KBM-7 (cell line): Measurements from ENCODE around the gene CNIH4.
"Not testable (repeated sequence)": the region's sequence is repeated elsewhere in the genome, so short reads cannot be mapped to it uniquely, and the experiment has no call there.

ENCODE experiments used
- DNase-seq: peaks from one replicate; pipeline ENCODE4 v3.0.0-alpha.2; 2015
- in situ Hi-C: fragments of 300-500 bp; cut with MboI; formaldehyde crosslinking; loops from 2 replicates; pipeline ENCODE4 v1.14.3; 2020; ENCODE audit warnings: low sequenced_read_pairs, low pct_unique_long_range_greater_than_20kb, mixed read lengths

Gene CNIH4

DNA sequence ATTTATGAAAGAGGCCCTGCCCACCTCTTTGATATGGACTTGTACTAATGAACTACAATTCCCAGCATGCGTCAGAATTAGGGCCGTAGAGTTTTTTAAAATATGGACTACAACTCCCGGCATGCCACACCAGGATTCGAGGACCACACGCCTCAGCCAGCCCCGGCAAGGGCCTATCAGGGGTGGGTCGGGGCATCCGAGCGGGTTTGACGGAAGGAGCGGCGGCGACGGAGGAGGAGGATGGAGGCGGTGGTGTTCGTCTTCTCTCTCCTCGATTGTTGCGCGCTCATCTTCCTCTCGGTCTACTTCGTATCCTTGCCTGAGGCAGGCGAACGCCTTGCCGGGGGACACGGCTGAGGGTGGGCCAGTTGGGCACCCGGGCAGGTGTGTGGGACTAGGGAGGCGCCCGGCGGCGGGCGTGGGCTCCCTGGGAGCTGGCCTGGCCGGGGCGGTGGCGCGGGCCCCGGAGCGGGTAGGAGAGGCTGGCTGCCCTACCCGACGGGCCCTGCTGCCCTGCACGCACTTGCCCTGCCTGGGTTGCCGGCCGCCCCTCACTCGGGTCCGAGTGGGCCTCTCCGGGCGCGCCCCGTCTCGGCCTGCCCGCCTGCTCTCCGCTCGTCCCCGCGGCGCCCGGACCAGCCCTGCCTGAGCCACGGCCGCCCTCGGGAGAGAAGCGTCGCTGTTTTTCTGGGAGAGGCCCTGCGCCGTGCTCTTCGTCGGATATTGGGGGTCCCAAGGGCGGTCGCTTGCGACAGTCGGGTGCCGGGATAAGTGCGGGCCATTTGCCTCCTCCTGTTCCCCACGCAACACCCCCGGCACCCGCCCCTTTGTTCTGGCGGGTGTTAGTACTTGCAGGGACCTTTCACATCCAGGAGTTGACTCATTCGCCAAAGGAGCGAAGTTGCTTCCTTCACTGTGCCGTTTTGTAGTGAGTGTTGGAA lies at the start of gene CNIH4:
Gene CNIH4 (plus strand): TSS at position 195 of the 941 bp plus-strand sequence. CDS start 46 bp downstream, at position 241.
- in situ Hi-C loops = no loop called here
- DNase-seq = peak; percentile 96

DNA sequence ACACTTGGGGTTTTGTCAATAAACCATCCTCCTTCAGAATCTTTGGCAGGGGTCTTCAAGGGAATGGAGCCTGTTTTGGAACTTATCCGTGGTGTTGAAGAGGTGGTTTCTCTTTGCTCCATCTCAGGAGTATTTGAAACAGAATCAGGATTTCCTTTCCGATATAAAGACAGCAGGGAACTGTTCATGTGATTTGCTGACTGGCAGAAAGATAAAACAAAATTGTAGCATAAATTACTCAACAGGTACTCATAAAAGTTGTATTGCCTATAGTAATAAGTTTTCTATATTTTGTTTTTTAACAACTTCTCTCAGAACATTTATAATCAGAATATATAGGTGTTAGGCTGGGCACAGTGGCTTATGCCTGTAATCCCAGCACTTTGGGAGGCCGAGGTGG lies 48.6 kb upstream of the CNIH4 start:
- in situ Hi-C loops = no loop called here
- no peak for DNase-seq

DNA sequence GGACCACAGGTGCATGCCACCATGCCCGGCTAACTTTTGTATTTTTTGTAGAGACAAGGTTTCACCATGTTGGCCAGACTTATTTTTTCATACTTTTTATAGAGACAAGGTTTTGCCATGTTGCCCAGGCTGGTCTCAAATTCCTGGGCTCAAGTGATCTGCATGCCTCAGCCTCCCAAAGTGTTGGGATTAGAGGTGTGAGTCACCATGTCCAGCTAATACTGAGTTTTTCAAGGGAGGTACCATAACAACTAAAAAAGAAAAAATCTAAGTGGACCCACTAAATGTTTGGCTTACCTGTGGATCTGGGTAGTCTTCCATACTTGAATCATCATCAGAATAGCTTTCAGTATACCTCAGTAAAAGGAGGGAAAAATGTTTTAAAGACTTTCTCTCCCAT lies 45.2 kb upstream of the CNIH4 start:
- in situ Hi-C loops, DNase-seq: not testable (repeated sequence)

DNA sequence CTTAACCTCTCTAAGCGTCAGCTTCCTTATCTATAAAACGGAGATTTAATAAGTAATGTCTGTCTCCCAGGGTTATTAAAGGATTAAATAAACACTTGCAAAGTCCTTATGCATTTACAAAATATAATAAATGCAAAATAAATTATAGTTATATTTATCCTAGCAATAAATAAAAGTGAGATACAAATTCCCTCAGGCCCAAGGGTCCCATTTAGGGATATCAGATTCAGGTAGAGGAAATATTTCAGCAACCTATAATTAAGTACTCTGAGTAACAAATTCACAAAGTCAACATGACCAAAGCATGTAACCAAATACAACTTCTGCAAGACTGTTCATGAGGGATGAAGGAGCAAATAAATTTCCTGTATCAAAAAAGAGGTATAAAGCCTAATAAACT lies 44.7 kb upstream of the CNIH4 start:
- in situ Hi-C loops = no loop called here
- no peak for DNase-seq

DNA sequence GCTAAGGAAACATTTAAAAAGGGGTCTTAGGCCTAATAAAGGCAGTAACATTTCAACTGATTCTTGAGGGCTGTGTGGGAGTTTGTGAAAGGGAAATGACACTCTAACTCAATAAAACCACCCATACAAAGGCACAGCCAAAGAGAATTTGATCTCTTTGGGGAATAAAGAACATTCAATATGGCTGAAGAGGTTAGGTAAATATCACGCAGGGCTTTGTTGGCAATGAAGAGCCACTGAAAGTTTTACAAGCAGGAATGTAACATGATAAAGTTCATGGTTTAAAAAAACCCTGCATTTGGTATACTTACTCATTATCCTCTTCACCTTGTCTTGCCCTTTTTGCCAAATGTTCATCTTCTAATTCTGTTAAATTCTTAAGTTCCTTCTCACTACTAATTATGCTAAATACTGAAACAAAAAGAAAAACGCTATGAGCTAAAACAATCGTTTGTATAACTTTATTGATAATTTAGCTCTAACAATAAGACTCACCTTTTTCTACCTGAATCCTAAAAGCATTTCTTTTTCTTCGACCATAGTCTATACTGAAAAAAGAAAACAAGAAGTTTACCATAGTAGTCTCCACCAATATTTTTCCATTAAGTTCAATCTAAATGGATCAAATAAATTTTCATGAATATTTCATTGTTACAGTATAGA lies 39.2 kb upstream of the CNIH4 start:
- in situ Hi-C loops = no loop called here
- DNase-seq = no peak

DNA sequence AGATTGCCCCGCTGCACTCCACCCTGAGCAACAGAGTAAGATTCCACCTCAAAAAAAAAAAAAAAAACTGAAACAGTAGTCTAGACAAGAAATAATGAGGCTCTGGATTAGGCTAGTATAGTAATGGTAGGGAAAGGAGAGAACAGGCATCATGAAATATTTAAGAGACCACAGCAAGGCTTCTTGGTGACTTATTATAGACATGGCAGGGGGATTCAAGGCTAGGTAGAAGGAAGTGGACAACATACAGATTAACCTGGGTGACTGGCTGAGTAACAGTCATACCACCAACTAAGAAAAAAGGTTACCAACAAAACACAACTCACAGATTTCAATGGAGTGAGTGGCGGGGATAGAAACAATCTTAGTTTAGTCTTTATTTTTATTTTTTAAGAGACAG lies 35.0 kb upstream of the CNIH4 start:
- in situ Hi-C loops = no loop called here

DNA sequence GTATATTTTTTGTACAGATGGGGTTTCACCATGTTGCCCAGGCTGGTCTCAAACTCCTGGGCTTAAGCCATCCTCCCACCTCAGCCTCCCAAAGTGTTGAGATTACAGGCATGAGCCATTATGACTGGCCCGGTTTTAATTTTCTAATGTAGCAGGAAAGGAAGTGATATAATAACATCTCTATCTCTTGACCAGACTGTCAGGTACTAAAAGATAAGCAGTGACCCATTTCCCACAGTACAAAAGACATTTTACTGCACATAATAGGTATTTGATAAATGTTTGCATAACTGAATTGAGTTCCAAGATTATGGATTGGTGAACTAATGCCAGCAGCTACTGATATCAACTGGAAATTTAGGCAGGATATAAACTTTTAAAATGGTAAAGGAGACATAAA lies 30.7 kb upstream of the CNIH4 start:
- in situ Hi-C loops = loop anchor here (25.0 kb wide), 1 partner anchor 589 kb away; no protein-coding TSS in a partner anchor
- no peak for DNase-seq

More for the DNA sequence above, 35.0 kb upstream of the CNIH4 start:
- no peak for DNase-seq

DNA sequence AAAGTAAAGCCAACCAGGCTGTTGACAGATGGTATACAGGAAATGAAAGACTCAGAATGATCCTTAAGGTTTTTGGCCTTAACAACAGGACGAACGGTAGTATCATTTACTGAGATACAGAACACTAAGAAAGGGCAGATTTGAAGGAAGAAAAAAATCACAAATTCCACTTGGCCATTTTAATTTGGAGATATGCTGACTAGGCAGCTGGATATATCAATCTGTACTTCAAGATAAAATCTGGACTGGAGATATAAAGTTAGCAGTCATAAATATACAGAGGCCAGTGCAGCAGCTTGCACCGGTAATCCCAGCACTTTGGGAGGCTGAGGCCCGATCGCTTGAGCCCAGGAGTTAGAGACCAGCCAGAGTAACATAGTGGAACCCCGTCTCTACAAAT lies 28.0 kb upstream of the CNIH4 start:
- no peak for DNase-seq
- in situ Hi-C loops = loop anchor here (25.0 kb wide), 1 partner anchor 591 kb away; no protein-coding TSS in a partner anchor

DNA sequence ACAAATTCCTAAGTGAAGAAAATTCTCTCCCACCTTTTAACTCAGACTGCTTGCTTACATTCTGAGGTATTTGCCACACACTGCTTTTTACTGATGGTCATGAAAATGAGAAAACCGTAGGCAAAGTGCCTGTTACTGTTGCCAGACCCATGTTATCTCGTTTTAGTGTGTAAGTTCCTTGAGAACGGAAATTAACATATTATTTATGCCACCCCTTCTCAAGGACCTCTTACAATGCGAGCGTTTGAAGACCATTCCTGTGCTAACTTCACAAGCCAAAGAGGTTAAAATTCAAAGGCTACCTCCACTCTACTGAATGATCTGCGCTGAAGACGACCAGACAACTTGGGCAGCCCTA lies 27.2 kb upstream of the CNIH4 start:
- no peak for DNase-seq
- in situ Hi-C loops = loop anchor here (25.0 kb wide), 1 partner anchor 592 kb away; no protein-coding TSS in a partner anchor

DNA sequence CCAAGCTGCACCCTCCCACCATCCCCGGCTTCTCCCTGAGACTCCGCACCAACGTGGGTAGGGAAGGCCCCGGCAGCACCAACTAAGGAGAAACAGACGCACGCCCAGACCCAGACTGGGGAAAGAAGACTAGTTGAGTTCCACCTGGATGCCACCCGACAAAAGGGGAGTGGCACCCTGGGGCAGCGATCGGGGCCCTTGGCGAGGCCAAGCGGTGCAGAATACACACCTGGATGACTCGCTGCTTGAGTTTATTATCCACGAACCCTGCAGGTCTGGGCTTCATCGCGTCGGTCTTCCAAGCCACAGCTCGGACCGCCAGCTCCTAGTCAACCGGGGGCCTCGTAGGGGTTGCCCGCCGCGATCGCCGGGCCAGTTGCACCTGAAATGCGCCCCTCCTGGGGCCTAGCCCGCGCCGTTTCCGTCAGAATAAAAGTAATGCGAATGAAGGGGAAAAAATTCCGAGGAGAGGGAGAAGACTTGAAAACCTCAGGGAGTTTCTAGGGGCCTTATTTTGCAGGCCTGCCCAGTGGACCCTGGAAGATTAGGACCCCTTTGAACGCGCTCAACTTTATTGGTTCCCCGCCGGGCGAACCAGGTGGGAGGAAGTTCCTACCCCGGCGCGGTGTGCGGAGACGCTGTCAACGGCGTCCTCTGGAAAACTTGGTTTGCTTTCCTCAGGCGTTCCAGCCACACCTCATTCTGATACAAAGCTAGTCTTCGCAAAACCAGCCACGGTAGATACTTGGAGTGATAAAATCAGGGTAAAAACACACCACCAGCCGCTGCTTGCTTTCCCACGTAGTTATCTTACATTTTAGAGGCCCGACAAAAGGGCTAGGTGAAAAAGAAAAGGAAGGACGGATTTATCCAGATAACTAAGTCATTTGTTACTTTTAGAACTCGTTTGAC lies 26.6 kb upstream of the CNIH4 start, which contains the start of gene NVL:
Gene NVL (minus strand): TSS at position 331 of the 912 bp plus-strand sequence. CDS start 45 bp downstream, at position 286.
- peak; percentile 94 for DNase-seq
- in situ Hi-C loops = loop anchor here (25.0 kb wide), 1 partner anchor 593 kb away; no protein-coding TSS in a partner anchor

DNA sequence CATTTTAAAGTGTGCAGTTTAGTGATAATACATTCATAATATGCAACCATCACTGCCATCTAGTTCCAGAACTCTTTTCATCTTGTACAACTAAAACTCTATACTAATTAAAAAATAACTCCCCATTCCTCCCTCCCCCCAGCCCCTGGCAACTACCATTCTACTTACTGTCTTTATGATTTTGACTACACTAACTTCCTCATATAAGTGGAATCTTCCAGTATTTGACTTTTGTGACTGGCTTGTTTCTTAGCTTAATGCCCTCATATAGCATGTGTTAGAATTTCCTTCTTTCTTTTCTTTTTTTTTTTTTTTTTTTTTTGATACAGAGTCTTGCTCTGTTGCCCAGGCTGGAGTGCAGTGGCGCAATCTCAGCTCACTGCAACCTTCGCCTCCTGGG lies 25.4 kb upstream of the CNIH4 start:
- DNase-seq = peak; percentile 18
- in situ Hi-C loops = loop anchor here (25.0 kb wide), 1 partner anchor 594 kb away; no protein-coding TSS in a partner anchor

DNA sequence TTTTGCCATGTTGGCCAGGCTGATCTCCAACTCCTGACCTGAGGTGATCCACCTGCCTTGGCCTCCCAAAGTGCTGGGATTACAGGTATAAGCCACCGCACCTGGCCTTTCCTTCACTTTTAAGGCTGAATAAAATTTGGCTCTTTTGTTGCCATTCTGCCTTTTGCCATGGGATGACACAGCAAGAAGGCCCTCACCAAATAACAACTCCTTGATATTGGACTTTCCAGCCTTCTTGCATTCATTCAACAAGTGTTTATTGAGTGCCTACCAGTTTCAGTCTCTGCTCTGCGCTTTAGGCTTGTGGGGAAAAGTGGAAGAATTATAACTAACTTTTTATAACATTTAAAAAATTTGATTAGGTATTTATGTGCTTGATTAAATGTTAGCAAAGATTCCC lies 24.9 kb upstream of the CNIH4 start:
- no peak for DNase-seq
- in situ Hi-C loops = loop anchor here (25.0 kb wide), 1 partner anchor 595 kb away; no protein-coding TSS in a partner anchor

DNA sequence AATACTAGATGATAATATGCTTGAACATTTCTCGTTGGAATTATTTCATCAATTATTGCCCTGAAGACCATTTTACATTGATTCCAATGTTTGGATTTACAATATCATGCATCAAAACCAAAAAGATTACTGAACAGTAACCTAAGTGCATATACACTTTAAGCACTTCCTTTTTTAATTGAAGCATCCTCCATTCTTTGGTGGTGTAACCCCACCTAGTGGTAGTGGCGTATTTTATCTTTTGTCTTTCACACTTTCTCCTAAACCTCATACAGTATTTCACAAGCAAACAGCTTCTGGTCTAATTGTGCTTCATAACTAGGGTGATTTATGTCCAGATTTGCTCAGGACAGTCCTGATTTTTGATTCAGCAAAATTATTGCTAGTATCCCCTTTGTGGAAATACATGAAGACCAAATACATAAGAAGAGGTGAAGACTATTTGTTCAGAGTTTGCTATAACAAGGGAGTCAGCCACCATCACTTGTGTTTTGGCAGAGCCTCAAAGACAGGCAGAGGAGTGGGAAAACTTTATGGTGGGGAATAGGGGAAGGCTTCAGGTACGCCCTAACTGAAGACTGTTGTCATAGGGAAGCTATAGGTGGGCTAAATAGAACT lies 23.3 kb upstream of the CNIH4 start:
- peak; percentile 90 for DNase-seq
- in situ Hi-C loops = loop anchor here (25.0 kb wide), 1 partner anchor 596 kb away; no protein-coding TSS in a partner anchor

DNA sequence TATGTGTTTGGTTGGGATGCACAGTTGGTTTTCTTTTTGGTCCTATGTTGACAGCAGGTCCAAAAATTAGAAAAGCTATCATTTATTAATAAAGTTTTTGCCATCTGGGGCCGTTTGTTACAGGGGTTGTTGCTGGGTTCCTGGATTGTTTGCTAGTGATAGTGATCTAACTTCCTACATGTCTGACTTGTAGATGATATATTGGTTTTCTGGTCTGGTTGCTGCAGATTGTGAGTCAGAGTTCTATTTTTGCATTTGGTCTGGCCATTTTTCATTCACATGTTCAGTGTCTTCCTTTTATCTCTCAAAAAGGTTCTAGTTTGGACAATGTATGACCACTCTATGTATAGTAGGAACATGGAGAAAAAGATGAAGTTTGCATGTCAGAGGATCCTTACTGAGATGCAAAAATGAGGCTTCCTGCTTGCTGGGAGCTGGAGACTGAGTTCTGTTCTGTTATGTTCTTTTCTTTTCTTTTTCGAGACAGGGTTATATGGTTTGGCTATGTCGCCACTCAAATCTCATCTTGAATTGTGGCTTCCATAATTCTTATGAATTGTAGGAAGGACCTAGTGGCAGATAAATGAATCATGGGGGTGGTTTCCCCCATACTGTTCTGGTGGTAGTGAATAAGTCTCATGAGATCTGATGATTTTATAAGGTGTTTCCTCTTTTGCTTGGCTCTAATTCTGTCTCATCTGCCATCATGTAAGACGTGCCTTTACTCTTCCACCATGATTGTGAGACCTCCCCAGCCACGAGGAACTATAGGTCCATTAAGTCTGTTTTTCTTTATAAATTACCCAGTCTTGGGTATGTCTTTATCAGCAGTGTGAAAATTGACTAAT lies 22.5 kb upstream of the CNIH4 start:
- in situ Hi-C loops = loop anchor here (25.0 kb wide), 1 partner anchor 597 kb away; no protein-coding TSS in a partner anchor
- DNase-seq = peak; percentile 72

DNA sequence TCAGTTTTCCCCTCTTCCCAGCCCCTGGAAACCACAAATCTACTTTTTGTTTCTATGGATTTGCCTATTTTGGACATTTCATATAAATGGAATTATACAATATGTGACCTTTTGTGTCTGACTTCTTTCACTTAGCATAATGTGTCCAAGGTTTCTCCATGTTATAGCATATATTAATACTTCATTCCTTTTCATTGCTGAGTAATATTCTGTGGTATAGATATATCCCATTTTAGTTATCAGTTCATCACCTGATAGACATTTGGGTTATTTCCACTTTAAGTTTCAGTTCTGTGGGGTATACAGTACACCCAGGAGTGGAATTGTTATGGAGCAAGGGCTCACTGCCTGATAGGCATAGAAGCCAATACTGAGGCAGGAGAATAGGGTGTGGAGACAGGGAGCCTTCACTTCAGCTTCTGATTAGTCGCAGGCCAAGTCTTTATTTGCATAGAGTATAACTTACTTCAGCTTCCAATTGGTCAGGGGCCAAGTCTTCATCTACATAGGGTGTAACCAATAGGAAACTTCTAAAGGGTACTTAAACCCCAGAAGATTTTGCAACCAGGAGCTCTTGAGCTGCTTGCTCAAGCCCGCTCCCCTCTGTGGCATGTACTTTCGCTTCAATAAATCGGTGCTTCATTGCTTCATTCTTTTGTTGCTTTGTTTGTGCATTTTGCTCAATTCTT lies 18.4 kb upstream of the CNIH4 start:
- DNase-seq = no peak
- in situ Hi-C loops = loop anchor here (25.0 kb wide), 1 partner anchor 601 kb away; no protein-coding TSS in a partner anchor

DNA sequence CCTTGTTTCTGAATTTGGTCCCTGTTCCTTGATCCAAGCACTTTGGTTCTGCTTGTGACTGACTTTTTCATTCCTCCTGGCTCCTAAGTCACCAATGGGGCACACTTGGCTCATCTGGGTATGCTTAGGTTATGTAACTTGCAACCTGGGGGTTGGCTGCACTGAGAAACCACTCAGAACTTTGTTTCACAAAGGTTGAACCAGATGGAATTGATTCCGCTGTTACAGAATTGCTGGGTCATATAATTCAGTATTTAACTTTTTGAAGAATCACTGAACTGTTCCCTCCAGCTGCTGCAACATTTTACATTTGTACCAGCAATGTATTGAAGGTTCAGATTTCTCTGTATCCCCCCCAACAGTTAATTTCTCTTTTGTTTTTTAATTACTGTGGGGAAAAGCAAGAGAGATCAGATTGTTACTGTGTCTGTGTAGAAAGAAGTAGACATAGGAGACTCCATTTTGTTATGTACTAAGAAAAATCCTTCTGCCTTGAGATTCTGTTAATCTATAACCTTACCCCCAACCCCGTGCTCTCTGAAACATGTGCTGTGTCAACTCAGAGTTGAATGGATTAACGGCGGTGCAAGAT lies 17.1 kb upstream of the CNIH4 start:
- in situ Hi-C loops = loop anchor here (25.0 kb wide), 1 partner anchor 602 kb away; no protein-coding TSS in a partner anchor
- no peak for DNase-seq
